ENCODE results near the gene KCNQ1. TPM values are rescaled to one million over a fixed set of nuclear protein-coding genes. Genes with fewer than 3 reads are reported as not detected.

Gene KCNQ1
- total RNA-seq, 1 experiment from 2014 or later = 1.0 TPM

DNA sequence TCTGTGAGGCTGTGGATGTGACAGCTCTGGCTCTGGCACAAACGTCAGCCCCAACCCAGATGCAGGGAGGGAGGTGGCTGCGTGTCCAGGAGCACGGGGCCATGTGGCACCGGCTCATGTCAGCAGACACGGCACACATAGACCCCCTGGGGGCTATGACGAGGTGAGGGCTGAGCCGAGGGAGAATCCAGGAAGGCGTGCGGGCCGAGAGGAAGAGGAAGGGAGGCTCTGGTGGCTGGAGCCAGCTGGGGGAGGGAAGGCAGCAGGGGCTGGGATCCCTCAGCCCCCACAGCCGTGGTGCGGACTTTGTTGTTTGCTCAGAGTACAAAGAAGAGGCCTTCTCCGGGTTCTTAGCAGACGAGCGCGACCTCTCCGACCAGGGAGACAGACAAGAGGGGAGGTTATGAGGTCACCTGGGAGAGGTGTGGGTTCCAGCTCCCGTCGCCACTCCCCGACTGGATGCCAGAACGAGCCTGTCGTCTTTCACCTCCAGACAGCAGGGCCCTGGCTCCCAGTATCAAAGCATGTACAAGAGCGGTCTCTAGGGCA is 394.7 kb downstream of the KCNQ1 start:
- intact Hi-C loops (cut with micrococcal nuclease; ENCODE audit: unreplicated experiment) = no loop called here
- POLR2A ChIA-PET = no interaction called here
- H3K4me3 ChIP-seq (ENCODE audit: low read depth, low read length) = no peak overlapping the region
- H3K27me3 Mint-ChIP-seq (ENCODE audit: insufficient read depth, unreplicated experiment) = no peaks in the 10 kb centered on the region
- H3K36me3 Mint-ChIP-seq (ENCODE audit: insufficient read depth, unreplicated experiment) = no peaks in the 10 kb centered on the region
- peak overlapping the region; percentile 21 for H3K27ac Mint-ChIP-seq (ENCODE audit: unreplicated experiment)
- TF ChIP-seq, protein P1, sequence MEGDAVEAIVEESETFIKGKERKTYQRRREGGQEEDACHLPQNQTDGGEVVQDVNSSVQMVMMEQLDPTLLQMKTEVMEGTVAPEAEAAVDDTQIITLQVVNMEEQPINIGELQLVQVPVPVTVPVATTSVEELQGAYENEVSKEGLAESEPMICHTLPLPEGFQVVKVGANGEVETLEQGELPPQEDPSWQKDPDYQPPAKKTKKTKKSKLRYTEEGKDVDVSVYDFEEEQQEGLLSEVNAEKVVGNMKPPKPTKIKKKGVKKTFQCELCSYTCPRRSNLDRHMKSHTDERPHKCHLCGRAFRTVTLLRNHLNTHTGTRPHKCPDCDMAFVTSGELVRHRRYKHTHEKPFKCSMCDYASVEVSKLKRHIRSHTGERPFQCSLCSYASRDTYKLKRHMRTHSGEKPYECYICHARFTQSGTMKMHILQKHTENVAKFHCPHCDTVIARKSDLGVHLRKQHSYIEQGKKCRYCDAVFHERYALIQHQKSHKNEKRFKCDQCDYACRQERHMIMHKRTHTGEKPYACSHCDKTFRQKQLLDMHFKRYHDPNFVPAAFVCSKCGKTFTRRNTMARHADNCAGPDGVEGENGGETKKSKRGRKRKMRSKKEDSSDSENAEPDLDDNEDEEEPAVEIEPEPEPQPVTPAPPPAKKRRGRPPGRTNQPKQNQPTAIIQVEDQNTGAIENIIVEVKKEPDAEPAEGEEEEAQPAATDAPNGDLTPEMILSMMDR (IDR thresholded peaks at IDR 0.05; ENCODE audit: insufficient read depth in 1 of 2, low read depth in 1 of 2, low read length in 1 of 2, severe bottlenecking in 1 of 2, unreplicated experiment in 1 of 2) = no peak
- no TSS peak for BruUV-seq (replicated peaks)
- no peaks in the 10 kb centered on the region for H3K9me3 Mint-ChIP-seq (ENCODE audit: unreplicated experiment)
- H3K4me3 Mint-ChIP-seq (ENCODE audit: unreplicated experiment) = no peak overlapping the region
- no peaks in the 10 kb centered on the region for H3K27me3 ChIP-seq (replicated peaks; ENCODE audit: control insufficient read depth, insufficient read depth, low read length)
- CTCF ChIA-PET = no interaction called here
- H3K9me3 ChIP-seq = no peaks in the 10 kb centered on the region
- H3K4me1 ChIP-seq = peaks cover 34% of the 10 kb centered on the region
- DNase-seq = peak; percentile 51 to 76
- peaks cover 20% of the 10 kb centered on the region for H3K4me1 Mint-ChIP-seq (ENCODE audit: low read depth, unreplicated experiment)
- no peaks in the 10 kb centered on the region for H3K36me3 ChIP-seq (ENCODE audit: control insufficient read depth, insufficient read depth, low read length)

DNA sequence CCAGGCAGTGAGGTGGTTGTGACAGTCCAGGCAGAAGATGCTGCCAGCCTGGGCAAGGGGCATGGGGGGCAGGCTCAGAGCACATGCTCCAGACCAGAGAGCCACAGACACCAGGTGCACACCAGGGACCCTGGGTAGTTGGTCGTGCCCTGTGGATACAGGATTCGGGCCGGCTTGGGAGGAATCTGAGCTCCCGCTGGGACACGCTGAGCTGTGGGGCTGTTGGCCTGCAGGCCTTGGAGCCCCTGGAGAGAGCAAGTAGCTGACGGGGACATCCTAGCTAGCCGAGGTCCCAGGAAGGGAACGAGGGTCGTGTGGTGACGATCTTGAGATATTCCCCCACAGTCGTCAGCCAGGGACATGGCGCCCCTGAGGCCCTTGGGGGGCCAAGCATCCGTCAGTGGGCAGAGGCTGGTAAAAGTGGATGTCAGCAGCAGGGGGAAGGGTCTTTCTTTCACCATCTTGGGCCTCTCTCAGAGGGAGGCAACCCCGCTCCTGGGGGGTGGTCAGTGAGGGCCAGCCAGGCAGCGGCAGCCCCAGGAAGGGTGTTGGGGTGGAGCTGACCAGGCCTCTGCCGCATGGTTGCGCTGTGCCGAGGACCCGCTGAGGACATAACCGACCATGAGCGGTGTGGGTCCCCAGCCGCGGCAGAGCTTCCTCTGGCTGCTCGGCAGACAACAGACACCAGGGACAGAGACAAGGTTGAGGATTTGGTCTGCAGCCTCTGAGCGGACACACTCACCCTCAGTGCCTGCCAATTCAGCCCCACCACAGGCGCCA is 396.8 kb downstream of the KCNQ1 start:
- BruUV-seq (replicated peaks) = no TSS peak
- Histone ChIP-seq H3K4me1 (peaks cover 37% of the 10 kb centered on the region), H3K4me3 (ENCODE audit: low read depth, low read length) (no peak overlapping the region), H3K9me3 (no peaks in the 10 kb centered on the region), H3K27me3 (replicated peaks; ENCODE audit: control insufficient read depth, insufficient read depth, low read length) (no peaks in the 10 kb centered on the region), H3K36me3 (ENCODE audit: control insufficient read depth, insufficient read depth, low read length) (no peaks in the 10 kb centered on the region)
- Mint-ChIP-seq H3K27me3 (ENCODE audit: insufficient read depth, unreplicated experiment) (no peaks in the 10 kb centered on the region), H3K4me1 (ENCODE audit: low read depth, unreplicated experiment) (peaks cover 25% of the 10 kb centered on the region), H3K36me3 (ENCODE audit: insufficient read depth, unreplicated experiment) (no peaks in the 10 kb centered on the region), H3K27ac (ENCODE audit: unreplicated experiment) (no peak overlapping the region), H3K9me3 (ENCODE audit: unreplicated experiment) (no peaks in the 10 kb centered on the region), H3K4me3 (ENCODE audit: unreplicated experiment) (no peak overlapping the region)
- no peak for DNase-seq
- intact Hi-C loops (cut with micrococcal nuclease; ENCODE audit: unreplicated experiment) = no loop called here
- CTCF ChIA-PET = no interaction called here
- POLR2A ChIA-PET = no interaction called here
- TF ChIP-seq, protein P1 (IDR thresholded peaks at IDR 0.05; ENCODE audit: insufficient read depth in 1 of 2, low read depth in 1 of 2, low read length in 1 of 2, severe bottlenecking in 1 of 2, unreplicated experiment in 1 of 2) = no peak

DNA sequence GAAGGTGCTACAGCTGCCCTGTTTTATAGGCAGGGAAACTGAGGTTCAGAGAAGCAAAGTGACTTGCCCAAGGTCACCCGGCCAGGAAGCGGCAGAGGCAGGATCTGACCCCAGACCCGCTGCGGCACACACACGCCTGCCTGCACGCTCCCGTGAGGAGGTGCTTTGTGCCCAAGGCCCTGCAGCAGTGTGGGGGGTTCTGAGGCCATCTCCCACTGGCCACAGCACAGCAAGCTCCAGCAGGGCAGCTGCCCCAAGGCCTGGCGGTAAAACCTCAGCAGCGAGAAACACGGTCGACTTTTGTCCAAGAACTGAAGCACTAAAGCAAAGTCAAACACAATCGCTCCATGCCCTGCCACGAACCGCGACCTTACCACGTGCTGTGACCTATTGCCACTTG is 398.1 kb downstream of the KCNQ1 start:
- Histone ChIP-seq H3K9me3 (no peaks in the 10 kb centered on the region), H3K4me1 (peaks cover 29% of the 10 kb centered on the region), H3K36me3 (ENCODE audit: control insufficient read depth, insufficient read depth, low read length) (no peaks in the 10 kb centered on the region), H3K27me3 (replicated peaks; ENCODE audit: control insufficient read depth, insufficient read depth, low read length) (no peaks in the 10 kb centered on the region), H3K4me3 (ENCODE audit: low read depth, low read length) (no peak overlapping the region)
- CTCF ChIA-PET = no interaction called here
- POLR2A ChIA-PET = no interaction called here
- Mint-ChIP-seq H3K36me3 (ENCODE audit: insufficient read depth, unreplicated experiment) (no peaks in the 10 kb centered on the region), H3K4me1 (ENCODE audit: low read depth, unreplicated experiment) (peaks cover 24% of the 10 kb centered on the region), H3K9me3 (ENCODE audit: unreplicated experiment) (no peaks in the 10 kb centered on the region), H3K27me3 (ENCODE audit: insufficient read depth, unreplicated experiment) (no peaks in the 10 kb centered on the region), H3K4me3 (ENCODE audit: unreplicated experiment) (no peak overlapping the region), H3K27ac (ENCODE audit: unreplicated experiment) (no peak overlapping the region)
- no peak for DNase-seq
- no TSS peak for BruUV-seq (replicated peaks)
- TF ChIP-seq, protein P1 (IDR thresholded peaks at IDR 0.05; ENCODE audit: insufficient read depth in 1 of 2, low read depth in 1 of 2, low read length in 1 of 2, severe bottlenecking in 1 of 2, unreplicated experiment in 1 of 2) = no peak
- intact Hi-C loops (cut with micrococcal nuclease; ENCODE audit: unreplicated experiment) = no loop called here

All from Caco-2 (cell line).